Tibial nerve (tissue), 4 donors: ENCODE measurements around the gene PAGE1. TPM values are rescaled to one million over a fixed set of nuclear protein-coding genes. Genes with fewer than 3 reads are reported as not detected.
"Not testable (repeated sequence)": the region's sequence is repeated elsewhere in the genome, so short reads cannot be mapped to it uniquely, and the experiment has no call there.

Source experiments
- DNase-seq, 2 donors: peaks; one replicate each; pipeline ENCODE4 v3.0.0-alpha.2; 2019; ENCODE audit warnings: low spot score in 2 of 2
- H3K27ac ChIP-seq, 4 donors: fragments of 200-600 bp; sonication (generic) in 3 of 4; one replicate each; pipeline ENCODE4 v1.5.1; 2017 to 2019; ENCODE audit warnings: mild to moderate bottlenecking in 1 of 4
- H3K27me3 ChIP-seq, 2 donors: fragments of 200-600 bp; sonication (generic) in 1 of 2; one replicate each; pipeline versions ENCODE4 v1.5.1 to v1.6.0; 2017 to 2019
- H3K36me3 ChIP-seq, 3 donors: fragments of 200-600 bp; sonication (generic); one replicate each; pipeline ENCODE4 v1.5.1; 2018 to 2019
- H3K4me1 ChIP-seq, 4 donors: fragments of 200-600 bp; sonication (generic) in 3 of 4; one replicate each; pipeline ENCODE4 v1.5.1; 2017 to 2019
- H3K4me3 ChIP-seq, 4 donors: fragments of 200-600 bp; sonication (generic) in 3 of 4; one replicate each; pipeline ENCODE4 v1.5.1; 2017 to 2019; ENCODE audit warnings: mild to moderate bottlenecking in 1 of 4, moderate library complexity in 1 of 4
- H3K9me3 ChIP-seq, 4 donors: fragments of 200-600 bp; sonication (generic) in 3 of 4; one replicate each; pipeline ENCODE4 v1.5.1; 2017 to 2019
- CTCF ChIP-seq, 5 experiments: fragments of 200-600 bp in 3 of 5; fragments of 450-650 bp in 2 of 5; sonication (generic) in 3 of 5; IDR thresholded peaks; one replicate each; pipeline ENCODE4 v1.5.1; 2016 to 2019; ENCODE audit warnings: antibody characterized with exemption in 5 of 5, mild to moderate bottlenecking in 3 of 5, moderate library complexity in 2 of 5
- EP300 ChIP-seq, 2 donors: sonication (generic); formaldehyde crosslinking; IDR thresholded peaks; one replicate each; pipeline ENCODE4 v1.6.1; 2017; ENCODE audit warnings: antibody characterized with exemption in 2 of 2, mild to moderate bottlenecking in 1 of 2
- POLR2A ChIP-seq, 2 donors: fragments of 450-650 bp; IDR thresholded peaks; one replicate each; pipeline ENCODE4 v1.6.1; 2017; ENCODE audit warnings: antibody characterized with exemption in 2 of 2, mild to moderate bottlenecking in 2 of 2, moderate library complexity in 2 of 2
- WGBS, 2 donors: methylation state at CpG; one replicate each; pipeline ENCODE4 v1.1.5; 2018; 5-methylcytosine and 5-hydroxymethylcytosine counted together
- total RNA-seq, 4 donors: library from RNA; depleted of rRNA; stranded (reverse); fragments of >200 nt; gene quantifications; one replicate each; pipeline ENCODE4 v1.1.0, GENCODE V29; 2016

PAGE1 gene
- total RNA-seq, 4 donors from 2014 or later = not detected

DNA sequence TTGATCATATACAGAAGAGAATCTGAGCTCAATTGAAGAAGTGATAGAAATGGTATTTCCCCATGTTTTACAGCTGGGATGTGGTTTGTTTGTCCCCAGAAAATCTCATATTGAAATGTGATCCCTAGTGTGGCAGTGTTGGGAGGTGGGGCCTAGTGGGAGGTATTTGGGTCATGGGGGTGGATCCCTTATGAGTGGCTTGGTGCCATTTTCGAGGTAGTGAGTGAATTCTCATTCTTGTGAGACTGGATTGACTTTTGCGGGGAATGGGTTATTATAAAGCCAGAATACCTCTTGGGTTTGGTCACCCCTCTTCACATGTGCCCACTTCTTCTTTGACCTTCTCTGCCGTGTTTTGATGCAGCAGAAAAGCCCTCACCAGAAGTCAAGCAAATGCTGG lies 29.6 kb upstream of the PAGE1 start:
- Histone ChIP-seq H3K4me1 (no peaks in the 10 kb centered on the region), H3K36me3 (no peaks in the 10 kb centered on the region), H3K27ac (no peak overlapping the region), H3K4me3 (no peak overlapping the region), H3K27me3 (peaks cover 0 to 3% of the 10 kb centered on the region in 2 donors), H3K9me3 (no peaks in the 10 kb centered on the region)
- no peak for DNase-seq
- 64 to 66% methylated on average over 3 of the region's 3 CpGs for WGBS, 2 donors
- TF ChIP-seq EP300 (IDR thresholded peaks at IDR 0.05) = no peak
- TF ChIP-seq CTCF (IDR thresholded peaks at IDR 0.05) = no peak
- TF ChIP-seq POLR2A (IDR thresholded peaks at IDR 0.05) = no peak

GRCh38 chrX:49720106-49720505 lies 24.3 kb upstream of the PAGE1 start:
- H3K9me3 ChIP-seq, H3K27ac ChIP-seq, H3K4me3 ChIP-seq, H3K27me3 ChIP-seq, DNase-seq, H3K36me3 ChIP-seq, H3K4me1 ChIP-seq: not testable (repeated sequence)
- WGBS, 2 donors = 51 to 56% methylated on average over 2 of the region's 2 CpGs

DNA sequence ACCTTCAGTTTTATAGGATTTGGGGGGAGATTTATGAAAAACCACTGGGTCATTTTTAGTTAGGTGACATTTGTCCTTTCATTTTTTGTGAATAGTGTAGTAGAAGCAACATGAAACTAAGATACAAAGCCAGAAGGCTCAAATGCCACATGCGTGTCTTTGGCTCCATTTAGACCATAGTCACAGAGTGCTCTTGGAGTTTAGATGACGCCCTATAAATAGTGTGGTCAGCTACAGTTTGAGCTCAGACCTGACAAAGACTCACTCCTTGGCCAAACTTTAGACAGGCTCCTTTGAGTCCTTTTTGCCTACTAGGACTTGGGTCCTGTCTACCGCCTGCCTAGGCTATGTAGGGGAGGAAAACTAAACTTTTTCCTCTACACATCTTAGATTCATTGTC lies 16.8 kb upstream of the PAGE1 start:
- Histone ChIP-seq H3K4me1 (no peaks in the 10 kb centered on the region), H3K9me3 (no peaks in the 10 kb centered on the region), H3K27ac (no peak overlapping the region), H3K27me3 (peaks cover 0 to 5% of the 10 kb centered on the region in 2 donors), H3K36me3 (no peaks in the 10 kb centered on the region), H3K4me3 (no peak overlapping the region)
- DNase-seq = no peak
- TF ChIP-seq POLR2A (IDR thresholded peaks at IDR 0.05) (no peak), CTCF (IDR thresholded peaks at IDR 0.05) (no peak), EP300 (IDR thresholded peaks at IDR 0.05) (no peak)
- 68 to 74% methylated on average over 3 of the region's 3 CpGs for WGBS, 2 donors

DNA sequence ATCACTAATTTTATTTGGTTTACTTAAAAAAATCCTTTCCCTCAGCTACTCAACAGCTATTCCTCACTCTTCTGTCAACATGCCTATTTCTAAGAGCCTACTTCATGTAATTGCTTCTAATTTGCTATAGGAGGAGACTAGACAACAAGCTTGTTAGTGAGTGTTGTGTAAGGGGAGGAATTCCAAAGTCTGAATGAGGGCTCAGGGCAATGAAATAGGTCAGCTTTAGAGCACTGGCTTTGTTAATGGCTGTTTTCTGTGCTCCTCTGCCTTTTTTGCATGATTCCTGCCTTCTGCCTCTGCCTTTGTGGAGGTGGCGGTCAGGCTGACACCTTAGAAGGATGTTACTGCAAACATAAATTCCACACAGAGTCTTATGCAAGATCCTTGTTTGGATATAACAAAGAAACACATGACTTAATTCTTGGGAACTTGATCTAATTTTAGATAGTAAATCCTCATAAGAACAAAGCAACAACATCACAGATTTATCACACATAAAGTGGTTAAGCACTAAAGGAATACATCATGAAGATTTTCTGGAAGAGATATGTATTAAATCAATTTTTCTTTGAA lies 15.0 kb upstream of the PAGE1 start:
- Histone ChIP-seq H3K4me3 (no peak overlapping the region), H3K27ac (no peak overlapping the region), H3K4me1 (no peaks in the 10 kb centered on the region), H3K36me3 (no peaks in the 10 kb centered on the region), H3K9me3 (no peaks in the 10 kb centered on the region), H3K27me3 (peaks cover 0 to 5% of the 10 kb centered on the region in 2 donors)
- DNase-seq = no peak
- TF ChIP-seq EP300 (IDR thresholded peaks at IDR 0.05) = no peak
- TF ChIP-seq POLR2A (IDR thresholded peaks at IDR 0.05) = no peak
- no peak for TF ChIP-seq CTCF (IDR thresholded peaks at IDR 0.05)
- 59 to 88% methylated on average over 1 of the region's 1 CpG for WGBS, 2 donors

DNA sequence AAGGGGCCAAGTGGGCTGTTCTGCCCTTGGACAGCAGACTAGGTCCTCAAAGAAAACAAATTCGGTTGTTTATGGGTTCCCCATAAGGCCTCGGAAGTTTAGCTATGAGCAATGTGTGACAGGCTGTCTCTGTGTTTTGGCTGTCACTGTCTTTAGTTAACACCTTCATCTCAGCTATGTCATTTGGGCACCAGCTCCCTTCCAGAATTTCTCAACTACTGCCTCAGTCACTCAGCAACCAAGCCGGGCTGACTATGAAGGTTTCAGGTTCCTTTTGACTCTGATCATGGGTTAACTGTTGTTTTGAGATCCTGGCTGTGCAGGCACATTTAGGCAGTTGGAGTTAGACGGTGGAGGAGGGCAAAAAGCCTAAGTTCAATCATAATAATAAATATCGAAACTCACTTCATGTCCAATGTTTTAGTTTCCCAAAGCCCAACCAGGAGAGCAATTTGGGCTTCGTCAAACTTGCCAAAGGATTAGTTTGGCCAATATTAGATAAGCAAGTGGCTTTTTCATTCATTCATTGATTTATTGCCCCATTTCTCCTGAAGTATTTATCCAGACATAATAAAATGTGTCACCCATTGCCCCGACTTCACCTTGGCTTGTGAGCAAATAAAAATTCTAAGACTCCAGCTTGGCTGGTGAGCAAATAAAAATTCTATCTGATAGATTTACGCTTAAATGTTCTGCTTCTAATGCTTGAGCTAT lies 9.1 kb upstream of the PAGE1 start:
- no peaks in the 10 kb centered on the region for H3K36me3 ChIP-seq
- no peaks in the 10 kb centered on the region for H3K4me1 ChIP-seq
- TF ChIP-seq CTCF (IDR thresholded peaks at IDR 0.05) (no peak), POLR2A (IDR thresholded peaks at IDR 0.05) (no peak), EP300 (IDR thresholded peaks at IDR 0.05) (no peak)
- peaks cover 0 to 5% of the 10 kb centered on the region in 2 donors for H3K27me3 ChIP-seq
- WGBS, 2 donors = 58 to 60% methylated on average over 8 of the region's 8 CpGs
- H3K4me3 ChIP-seq = no peak overlapping the region
- DNase-seq = no peak
- no peak overlapping the region for H3K27ac ChIP-seq
- H3K9me3 ChIP-seq = no peaks in the 10 kb centered on the region
